ENCODE results near the gene ZNF624. TPM values are rescaled to one million over a fixed set of nuclear protein-coding genes. Genes with fewer than 3 reads are reported as not detected.
A peak's percentile ranks its signal among the peaks of the same experiment; 100 is the strongest.

The ZNF624 gene
- total and polyA plus RNA-seq, 7 donors: 0.15 to 2.5 (median 0.86) TPM

GRCh38 chr17:16652847-16653366 lies 743 bp downstream of the ZNF624 start:
- no peak for TF ChIP-seq CTCF (IDR thresholded peaks at IDR 0.05)
- Histone ChIP-seq H3K36me3 (ENCODE audit: insufficient read depth in 1 of 2, low read depth in 1 of 2) (peaks cover 0 to 6% of the 10 kb centered on the region in 2 donors), H3K27ac (peak overlapping the region; percentile 96), H3K27me3 (ENCODE audit: insufficient read depth in 3 of 3, low read length in 2 of 3) (no peaks in the 10 kb centered on the region), H3K4me3 (peak overlapping the region; percentile 89), H3K9me3 (no peaks in the 10 kb centered on the region), H3K4me1 (peaks cover 7% of the 10 kb centered on the region)
- ATAC-seq (peak in 3 of 4 donors; percentile 8 to 39 (median 34)), DNase-seq (no peak)
- WGBS, 3 donors: 1 to 6% (median 5%) methylated on average over 7 to 8 of the region's 8 CpGs
- intact Hi-C loops (cut with DNase I): no loop called here

GRCh38 chr17:16652252-16652651 lies 1.4 kb downstream of the ZNF624 start:
- no peak for TF ChIP-seq CTCF (IDR thresholded peaks at IDR 0.05)
- ATAC-seq (no peak), DNase-seq (no peak)
- H3K36me3 ChIP-seq (ENCODE audit: insufficient read depth in 1 of 2, low read depth in 1 of 2): peaks cover 0 to 10% of the 10 kb centered on the region in 2 donors
- H3K9me3 ChIP-seq: no peaks in the 10 kb centered on the region
- peak overlapping the region; percentile 96 for H3K27ac ChIP-seq
- peaks cover 7% of the 10 kb centered on the region for H3K4me1 ChIP-seq
- H3K4me3 ChIP-seq: peak overlapping the region; percentile 89
- H3K27me3 ChIP-seq (ENCODE audit: insufficient read depth in 3 of 3, low read length in 2 of 3): no peaks in the 10 kb centered on the region
- intact Hi-C loops (cut with DNase I): no loop called here
- 93 to 97% (median 97%) methylated on average over 4 of the region's 4 CpGs for WGBS, 3 donors

GRCh38 chr17:16649585-16649984 lies 4.1 kb downstream of the ZNF624 start:
- Histone ChIP-seq H3K36me3 (ENCODE audit: insufficient read depth in 1 of 2, low read depth in 1 of 2) (peaks cover 0 to 30% of the 10 kb centered on the region in 2 donors), H3K4me1 (peaks cover 7% of the 10 kb centered on the region), H3K27ac (no peak overlapping the region), H3K9me3 (no peaks in the 10 kb centered on the region), H3K4me3 (no peak overlapping the region), H3K27me3 (ENCODE audit: insufficient read depth in 3 of 3, low read length in 2 of 3) (no peaks in the 10 kb centered on the region)
- no peak for ATAC-seq
- WGBS, 3 donors: 95 to 97% (median 96%) methylated on average over 3 of the region's 3 CpGs
- intact Hi-C loops (cut with DNase I): no loop called here
- no peak for TF ChIP-seq CTCF (IDR thresholded peaks at IDR 0.05)
- DNase-seq: no peak

GRCh38 chr17:16639438-16639837 lies 14.2 kb downstream of the ZNF624 start:
- no peak for ATAC-seq
- no peaks in the 10 kb centered on the region for H3K27me3 ChIP-seq (ENCODE audit: insufficient read depth in 3 of 3, low read length in 2 of 3)
- H3K27ac ChIP-seq: no peak overlapping the region
- intact Hi-C loops (cut with DNase I): no loop called here
- no peak for DNase-seq
- H3K36me3 ChIP-seq (ENCODE audit: insufficient read depth in 1 of 2, low read depth in 1 of 2): peaks cover 0 to 20% of the 10 kb centered on the region in 2 donors
- peaks cover 3% of the 10 kb centered on the region for H3K9me3 ChIP-seq
- H3K4me3 ChIP-seq: no peak overlapping the region
- no peaks in the 10 kb centered on the region for H3K4me1 ChIP-seq
- 82 to 92% (median 85%) methylated on average over 1 of the region's 1 CpG for WGBS, 3 donors
- no peak for TF ChIP-seq CTCF (IDR thresholded peaks at IDR 0.05)

DNA sequence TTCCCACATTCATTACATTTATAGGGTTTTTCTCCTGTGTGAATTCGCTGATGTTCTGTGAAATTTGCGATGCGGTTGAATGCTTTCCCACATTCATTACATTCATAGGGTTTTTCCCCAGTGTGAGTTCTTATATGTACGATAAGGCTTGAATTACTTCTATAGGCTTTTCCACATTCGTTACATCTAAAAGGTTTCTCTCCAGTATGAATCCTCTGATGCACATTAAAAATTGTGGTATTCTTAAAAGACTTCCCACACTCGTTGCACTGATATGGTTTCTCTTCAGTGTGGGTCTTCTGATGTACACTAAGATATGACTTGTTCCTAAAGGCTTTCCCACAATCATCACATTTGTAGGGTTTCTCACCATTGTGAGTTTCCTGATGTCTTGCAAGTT lies 30.4 kb downstream of the ZNF624 start:
- Histone ChIP-seq H3K9me3 (peaks cover 84% of the 10 kb centered on the region), H3K4me1 (no peaks in the 10 kb centered on the region), H3K27me3 (ENCODE audit: insufficient read depth in 3 of 3, low read length in 2 of 3) (no peaks in the 10 kb centered on the region), H3K4me3 (no peak overlapping the region), H3K36me3 (ENCODE audit: insufficient read depth in 1 of 2, low read depth in 1 of 2) (peaks cover 4 to 13% of the 10 kb centered on the region in 2 donors), H3K27ac (no peak overlapping the region)
- DNase-seq (no peak), ATAC-seq (no peak)
- intact Hi-C loops (cut with DNase I): no loop called here
- WGBS, 3 donors: 95 to 96% (median 95%) methylated on average over 6 of the region's 6 CpGs
- TF ChIP-seq CTCF (IDR thresholded peaks at IDR 0.05): no peak
